Endothelial cell of umbilical vein (primary cell): ENCODE results near the gene RSL24D1.

ENCODE experiments used
- CTCF ChIP-seq, 2 donors: IDR thresholded peaks; 1 replicate in 1 of 2; 2 replicates in 1 of 2; pipeline ENCODE4 v1.5.1; 2011; ENCODE audit warnings: low read length in 2 of 2, mild to moderate bottlenecking in 2 of 2, moderate library complexity in 2 of 2, control low read depth in 1 of 2, inconsistent platforms in 1 of 2, low read depth in 1 of 2; ENCODE audit not compliant: insufficient read depth in 1 of 2; ENCODE audit errors: extremely low read depth in 1 of 2
- EZH2 ChIP-seq: IDR thresholded peaks from 2 replicates; pipeline ENCODE4 v1.6.1; 2012; ENCODE audit warnings: borderline replicate concordance, low read depth, mild to moderate bottlenecking, moderate library complexity, low read length, inconsistent platforms; ENCODE audit not compliant: severe bottlenecking
- MAX ChIP-seq: IDR thresholded peaks from 2 replicates; pipeline ENCODE4 v1.6.1; 2011; ENCODE audit not compliant: insufficient read depth, insufficient read length
- POLR2A ChIP-seq: IDR thresholded peaks from 2 replicates; pipeline ENCODE4 v1.6.1; 2012; ENCODE audit warnings: low read depth, mild to moderate bottlenecking, control low read depth, low read length

GRCh38 chr15:55164284-55164683 lies 32.5 kb downstream of the RSL24D1 start:
- TF ChIP-seq CTCF (IDR thresholded peaks at IDR 0.05; ENCODE audit: extremely low read depth in 1 of 2, insufficient read depth in 1 of 2, low read depth in 1 of 2, low read length in 2 of 2): no peak
- TF ChIP-seq EZH2: no peak
- TF ChIP-seq MAX: no peak
- no peak for TF ChIP-seq POLR2A
